GM12878 (cell line): ENCODE measurements around the gene CYB5A. TPM values are rescaled to one million over a fixed set of nuclear protein-coding genes. Genes with fewer than 3 reads are reported as not detected.

Experiments used
- ATAC-seq: fragments of 200-7000 bp; cut with Tn5 transposase; 3 replicates; pipeline ENCODE4 v1.9.1; 2020; ENCODE audit warnings: mild to moderate bottlenecking, moderate library complexity
- BruUV-seq: library from RNA; stranded (reverse); fragments of 400-500 nt; replicated peaks from 2 replicates; lab custom pipeline; 2021; lab: Mats Ljungman, UMichigan
- CTCF ChIA-PET: fragments of 300-600 bp; sonication (Branson Sonifier 250); formaldehyde crosslinking; extraction: SDS; loops from one replicate; lab custom pipeline; 2021; ENCODE audit warnings: inconsistent platforms; lab: Yijun Ruan, JAX
- POLR2A ChIA-PET: fragments of 350-600 bp; formaldehyde crosslinking; extraction: SDS; loops from one replicate; lab custom pipeline; 2021; ENCODE audit warnings: inconsistent platforms; lab: Charles Lee
- RAD21 ChIA-PET: fragments of 300-600 bp; sonication (Branson Sonifier 250); formaldehyde crosslinking; loops from one replicate; lab custom pipeline; 2023; ENCODE audit warnings: antibody characterized with exemption; ENCODE audit not compliant: unreplicated experiment; lab: Charles Lee
- SMC1A ChIA-PET: fragments of 300-600 bp; sonication (Branson Sonifier 250); formaldehyde crosslinking; loops from one replicate; lab custom pipeline; 2023; ENCODE audit not compliant: unreplicated experiment, uncharacterized antibody; lab: Charles Lee
- DNase-seq: peaks from one replicate; pipeline ENCODE4 v3.0.0-alpha.2; 2011; ENCODE audit warnings: low read depth, low spot score
- FAIRE-seq: peaks from 3 replicates; lab custom pipeline; 2011; peaks lifted over from hg19 to GRCh38; lab: Jason Lieb, UNC
- H2AFZ ChIP-seq: 2 replicates; pipeline ENCODE4 v1.6.0; 2011; ENCODE audit warnings: low read depth, low read length, control low read depth; ENCODE audit not compliant: control insufficient read depth
- H3K27ac ChIP-seq: 2 replicates; pipeline ENCODE4 v1.5.1; 2011; ENCODE audit warnings: control low read depth; ENCODE audit not compliant: control insufficient read depth, insufficient read depth
- H3K27me3 ChIP-seq, 2 experiments: replicated peaks in 1 of 2; 2 replicates each; pipeline versions ENCODE4 v1.6.0 to v1.6.1; 2011; ENCODE audit warnings: low read length in 1 of 2; ENCODE audit not compliant: control insufficient read depth in 2 of 2, insufficient read depth in 2 of 2
- H3K36me3 ChIP-seq, 2 experiments: 2 replicates each; pipeline ENCODE4 v1.5.1; 2011; ENCODE audit warnings: low read length in 1 of 2; ENCODE audit not compliant: control insufficient read depth in 2 of 2, insufficient read depth in 2 of 2
- H3K4me1 ChIP-seq: 2 replicates; pipeline ENCODE4 v1.6.1; 2011; ENCODE audit warnings: mild to moderate bottlenecking, low read length, moderate library complexity, mixed read lengths; ENCODE audit not compliant: control insufficient read depth, insufficient read depth
- H3K4me2 ChIP-seq: 2 replicates; pipeline ENCODE4 v1.6.0; 2011; ENCODE audit warnings: control low read depth; ENCODE audit not compliant: control insufficient read depth, insufficient read depth
- H3K4me3 ChIP-seq: fragments of 200-600 bp; sonication (generic); 2 replicates; pipeline ENCODE4 v1.5.1; 2016
- H3K79me2 ChIP-seq: 2 replicates; pipeline ENCODE4 v1.6.0; 2011; ENCODE audit warnings: low read length; ENCODE audit not compliant: control insufficient read depth, insufficient read depth
- H3K9ac ChIP-seq: 2 replicates; pipeline ENCODE4 v1.8.0; 2011; ENCODE audit warnings: low read length, control low read depth, mixed read lengths; ENCODE audit not compliant: control insufficient read depth, insufficient read depth
- H3K9me3 ChIP-seq: replicated peaks from 3 replicates; pipeline ENCODE4 v1.5.1; 2011; ENCODE audit warnings: mild to moderate bottlenecking, low read length; ENCODE audit not compliant: control insufficient read depth, insufficient read depth
- H4K20me1 ChIP-seq: 2 replicates; pipeline ENCODE4 v1.6.0; 2011; ENCODE audit not compliant: control insufficient read depth, insufficient read depth
- BCLAF1 ChIP-seq: fragments of 450-650 bp; IDR thresholded peaks from 2 replicates; pipeline ENCODE4 v1.6.1; 2017; ENCODE audit warnings: antibody characterized with exemption, mild to moderate bottlenecking, moderate library complexity
- CBX5 ChIP-seq: sonication (generic); IDR thresholded peaks from 2 replicates; pipeline ENCODE4 v1.6.1; 2016; ENCODE audit warnings: low read depth, moderate library complexity, mild to moderate bottlenecking, inconsistent platforms
- GATAD2B ChIP-seq: fragments of 450-650 bp; conservative IDR thresholded peaks from 2 replicates; pipeline ENCODE4 v1.6.1; 2017; ENCODE audit warnings: low read depth, mild to moderate bottlenecking, moderate library complexity
- IKZF1 ChIP-seq: fragments of 450-650 bp; conservative IDR thresholded peaks from 2 replicates; pipeline ENCODE4 v1.6.1; 2017; ENCODE audit warnings: antibody characterized with exemption, mild to moderate bottlenecking
- IRF4 ChIP-seq: IDR thresholded peaks from 2 replicates; pipeline ENCODE4 v1.6.1; 2011; ENCODE audit warnings: low read depth, low read length
- NBN ChIP-seq: fragments of 450-650 bp; IDR thresholded peaks from 2 replicates; pipeline ENCODE4 v1.6.1; 2016
- POLR2AphosphoS5 ChIP-seq: IDR thresholded peaks from 2 replicates; pipeline ENCODE4 v1.6.1; 2011; ENCODE audit warnings: mild to moderate bottlenecking, low read length, inconsistent platforms
- SMAD1 ChIP-seq: fragments of 450-650 bp; IDR thresholded peaks from 2 replicates; pipeline ENCODE4 v1.6.1; 2018; ENCODE audit warnings: mild to moderate bottlenecking, low read depth; ENCODE audit not compliant: partially characterized antibody
- WGBS: methylation state at CpG from one replicate; pipeline ENCODE4 v1.1.6; 2016; ENCODE audit warnings: low lambda C conversion rate; ENCODE audit not compliant: insufficient replicate concordance, insufficient coverage; ENCODE audit errors: missing lambda C conversion rate; 5-methylcytosine and 5-hydroxymethylcytosine counted together
- in situ Hi-C: fragments of 300-500 bp; cut with MboI; formaldehyde crosslinking; loops from 9 replicates; pipeline ENCODE4 v1.14.3; 2018; ENCODE audit warnings: mixed read lengths
- intact Hi-C: fragments of 100-400 bp; cut with micrococcal nuclease; formaldehyde crosslinking; loops from one replicate; pipeline ENCODE4 v1.14.2; 2022; ENCODE audit not compliant: unreplicated experiment
- polyA plus RNA-seq, 11 experiments: library from polyadenylated mRNA; depleted of rRNA in 4 of 11; unstranded in 6 of 11; stranded (reverse) in 5 of 11; fragments of >200 nt; fragmentation: Nextera tagmentation in 4 of 11; fragmentation: Illumina TruSeq in 1 of 11; extraction: Ambion mirVana in 4 of 11; extraction: Trizol in 1 of 11; gene quantifications; 1 replicate in 1 of 11; 2 replicates in 10 of 11; pipeline versions ENCODE4 v1.2.1 to v1.2.3, GENCODE V29; 2011 to 2016; ENCODE audit warnings: inconsistent platforms in 2 of 11, missing spikeins in 2 of 11, low read depth in 1 of 11
- total RNA-seq, 4 experiments: library from RNA; depleted of rRNA in 3 of 4; stranded (reverse); fragments of >200 nt in 3 of 4; fragmentation: Illumina TruSeq in 1 of 4; extraction: Trizol in 1 of 4; gene quantifications; 2 replicates each; pipeline versions ENCODE4 v1.2.1 to v1.2.3, GENCODE V29; 2013 to 2021
- TF ChIP-seq, protein P1 (sequence below): fragments of 450-650 bp; formaldehyde crosslinking; IDR thresholded peaks from 2 replicates; pipeline ENCODE4 v1.4.0; 2020; ENCODE audit warnings: mild to moderate bottlenecking, moderate library complexity

CYB5A gene
- total and polyA plus RNA-seq, 10 of the 15 experiments (the other 5 are each of a cell fraction or from before 2014, with no cell fraction given): 60.2 to 129 (median 103) TPM

GRCh38 chr18:74217476-74218143 lies 74.2 kb downstream of the CYB5A start:
- in situ Hi-C loops: no loop called here
- BruUV-seq: no TSS peak
- WGBS: 17% methylated on average over 7 of the region's 7 CpGs
- Histone ChIP-seq H3K79me2 (no peaks in the 10 kb centered on the region), H3K9me3 (no peaks in the 10 kb centered on the region), H3K9ac (no peak overlapping the region), H3K27me3 (0 out of 4 replicates have a peak, but pooled peaks cover 0 to 1% of the 10 kb centered on the region in 2 experiments), H3K36me3 (no peaks in the 10 kb centered on the region), H3K4me3 (no peak overlapping the region), H3K4me1 (no peaks in the 10 kb centered on the region), H3K27ac (no peak overlapping the region), H3K4me2 (no peak overlapping the region), H2AFZ (no peak overlapping the region), H4K20me1 (no peaks in the 10 kb centered on the region)
- CTCF ChIA-PET: no interaction called here
- POLR2A ChIA-PET: no interaction called here
- no peak for TF ChIP-seq GATAD2B
- no peak for TF ChIP-seq BCLAF1
- no peak for TF ChIP-seq NBN
- SMC1A ChIA-PET: no interaction called here
- RAD21 ChIA-PET: no interaction called here
- ATAC-seq: no peak
- no peak for DNase-seq
- intact Hi-C loops: no loop called here
- FAIRE-seq: no peak

DNA sequence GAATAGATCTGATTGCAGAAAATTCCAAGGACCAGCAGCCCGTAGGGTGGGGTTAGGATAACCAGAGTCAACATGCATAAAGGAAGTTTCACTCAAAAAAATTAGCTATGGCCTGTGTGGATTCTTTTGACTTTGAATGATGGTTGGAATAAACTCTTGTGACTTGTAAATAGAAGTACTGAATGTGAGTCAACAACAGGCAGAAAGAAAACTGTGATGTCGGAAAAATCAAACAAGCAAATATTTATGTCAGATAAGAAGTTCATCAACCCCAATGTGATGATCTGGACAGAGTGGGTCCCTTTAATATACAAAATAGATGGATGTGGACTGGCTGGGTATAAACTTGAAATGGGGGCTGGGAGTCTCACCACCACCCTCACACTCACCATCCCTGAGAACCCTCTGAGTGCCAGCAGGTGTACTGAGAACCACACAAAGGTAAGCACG lies 75.1 kb downstream of the CYB5A start:
- TF ChIP-seq IKZF1 (no peak), POLR2AphosphoS5 (no peak), IRF4 (no peak), SMAD1 (no peak), CBX5 (no peak)
- TF ChIP-seq, protein P1, sequence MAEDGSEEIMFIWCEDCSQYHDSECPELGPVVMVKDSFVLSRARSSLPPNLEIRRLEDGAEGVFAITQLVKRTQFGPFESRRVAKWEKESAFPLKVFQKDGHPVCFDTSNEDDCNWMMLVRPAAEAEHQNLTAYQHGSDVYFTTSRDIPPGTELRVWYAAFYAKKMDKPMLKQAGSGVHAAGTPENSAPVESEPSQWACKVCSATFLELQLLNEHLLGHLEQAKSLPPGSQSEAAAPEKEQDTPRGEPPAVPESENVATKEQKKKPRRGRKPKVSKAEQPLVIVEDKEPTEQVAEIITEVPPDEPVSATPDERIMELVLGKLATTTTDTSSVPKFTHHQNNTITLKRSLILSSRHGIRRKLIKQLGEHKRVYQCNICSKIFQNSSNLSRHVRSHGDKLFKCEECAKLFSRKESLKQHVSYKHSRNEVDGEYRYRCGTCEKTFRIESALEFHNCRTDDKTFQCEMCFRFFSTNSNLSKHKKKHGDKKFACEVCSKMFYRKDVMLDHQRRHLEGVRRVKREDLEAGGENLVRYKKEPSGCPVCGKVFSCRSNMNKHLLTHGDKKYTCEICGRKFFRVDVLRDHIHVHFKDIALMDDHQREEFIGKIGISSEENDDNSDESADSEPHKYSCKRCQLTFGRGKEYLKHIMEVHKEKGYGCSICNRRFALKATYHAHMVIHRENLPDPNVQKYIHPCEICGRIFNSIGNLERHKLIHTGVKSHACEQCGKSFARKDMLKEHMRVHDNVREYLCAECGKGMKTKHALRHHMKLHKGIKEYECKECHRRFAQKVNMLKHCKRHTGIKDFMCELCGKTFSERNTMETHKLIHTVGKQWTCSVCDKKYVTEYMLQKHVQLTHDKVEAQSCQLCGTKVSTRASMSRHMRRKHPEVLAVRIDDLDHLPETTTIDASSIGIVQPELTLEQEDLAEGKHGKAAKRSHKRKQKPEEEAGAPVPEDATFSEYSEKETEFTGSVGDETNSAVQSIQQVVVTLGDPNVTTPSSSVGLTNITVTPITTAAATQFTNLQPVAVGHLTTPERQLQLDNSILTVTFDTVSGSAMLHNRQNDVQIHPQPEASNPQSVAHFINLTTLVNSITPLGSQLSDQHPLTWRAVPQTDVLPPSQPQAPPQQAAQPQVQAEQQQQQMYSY (CRISPR knock-in tag): no peak
- TF ChIP-seq, all 136 proteins: peak for 0
- in situ Hi-C loops: no loop called here
- POLR2A ChIA-PET: no interaction called here

More for the DNA sequence above, 75.1 kb downstream of the CYB5A start:
- H3K4me2 ChIP-seq: no peak overlapping the region
- 46% methylated on average over 3 of the region's 3 CpGs for WGBS
- no peaks in the 10 kb centered on the region for H3K9me3 ChIP-seq
- H3K36me3 ChIP-seq: no peaks in the 10 kb centered on the region
- no peak overlapping the region for H2AFZ ChIP-seq
- H3K79me2 ChIP-seq: no peaks in the 10 kb centered on the region
- H4K20me1 ChIP-seq: no peaks in the 10 kb centered on the region
- 0 out of 4 replicates have a peak, but pooled peaks cover 0 to 1% of the 10 kb centered on the region in 2 experiments for H3K27me3 ChIP-seq
- H3K4me1 ChIP-seq: no peaks in the 10 kb centered on the region
- DNase-seq: no peak
- CTCF ChIA-PET: no interaction called here
- RAD21 ChIA-PET: no interaction called here
- H3K4me3 ChIP-seq: no peak overlapping the region
- BruUV-seq: no TSS peak
- no peak overlapping the region for H3K27ac ChIP-seq
- no peak overlapping the region for H3K9ac ChIP-seq
- intact Hi-C loops: no loop called here
- ATAC-seq: no peak
- FAIRE-seq: no peak
- SMC1A ChIA-PET: no interaction called here
